SU-DHL-6 (cell line): Measurements from ENCODE around the gene CCT5.

Source experiments
- CTCF ChIP-seq: fragments of 200-600 bp; sonication (generic); IDR thresholded peaks from one replicate; pipeline ENCODE4 v1.5.1; 2017; ENCODE audit warnings: antibody characterized with exemption, mild to moderate bottlenecking, low read length, moderate library complexity; ENCODE audit not compliant: insufficient read depth, poor library complexity, severe bottlenecking
- EZH2phosphoT487 ChIP-seq: fragments of 200-600 bp; sonication (generic), shearing (Covaris generic); conservative IDR thresholded peaks from 2 replicates; pipeline ENCODE4 v1.6.1; 2018; ENCODE audit warnings: mild to moderate bottlenecking, antibody characterized with exemption, low read length, moderate library complexity, mixed read lengths

- TF ChIP-seq CTCF (no peak), EZH2phosphoT487 (no peak)
Measured at GRCh38 chr5:10307206-10308148, 57.4 kb downstream of the CCT5 start, which contains the start of gene CMBL.
